Spinal cord (tissue), 10 donors: ENCODE measurements around the gene CEMP1. TPM values are rescaled to one million over a fixed set of nuclear protein-coding genes. Genes with fewer than 3 reads are reported as not detected.

Experiments used
- DNase-seq, 6 donors: peaks; one replicate each; pipeline versions ENCODE4 v3.0.0 to v3.0.0-alpha.2; 2013 to 2015; ENCODE audit warnings: low spot score in 6 of 6, low read depth in 4 of 6
- H3K27ac ChIP-seq: one replicate; pipeline ENCODE4 v1.5.1; 2013; ENCODE audit warnings: low read depth, low read length, control low read depth
- H3K27me3 ChIP-seq: one replicate; pipeline ENCODE4 v1.6.1; 2013; ENCODE audit warnings: low read length; ENCODE audit not compliant: control insufficient read depth, insufficient read depth
- H3K36me3 ChIP-seq: one replicate; pipeline ENCODE4 v1.6.1; 2013; ENCODE audit warnings: low read length; ENCODE audit not compliant: control insufficient read depth, insufficient read depth
- H3K4me1 ChIP-seq: one replicate; pipeline ENCODE4 v1.6.1; 2013; ENCODE audit warnings: low read length; ENCODE audit not compliant: control insufficient read depth, insufficient read depth
- H3K4me3 ChIP-seq: one replicate; pipeline ENCODE4 v1.5.1; 2013; ENCODE audit warnings: low read depth, low read length, control low read depth
- H3K9me3 ChIP-seq: one replicate; pipeline ENCODE4 v1.6.1; 2013; ENCODE audit warnings: low read length; ENCODE audit not compliant: control insufficient read depth, insufficient read depth
- WGBS: methylation state at CpG from one replicate; pipeline ENCODE4 v1.1.5; 2013; ENCODE audit warnings: missing lambda C conversion rate; ENCODE audit not compliant: insufficient coverage; 5-methylcytosine and 5-hydroxymethylcytosine counted together
- polyA plus RNA-seq, 2 donors: library from polyadenylated mRNA; unstranded; fragments of 120-200 nt; gene quantifications; one replicate each; pipeline ENCODE4 v1.2.1, GENCODE V29; 2013; ENCODE audit not compliant: insufficient read length in 2 of 2
- total RNA-seq, 2 donors: library from RNA; depleted of rRNA in 1 of 2; stranded (reverse); fragments of 120-200 nt in 1 of 2; fragments of >200 nt in 1 of 2; gene quantifications; one replicate each; pipeline versions ENCODE4 v1.2.3 to v1.2.4, GENCODE V29; 2013 to 2014
- donor health status: healthy.

CEMP1 gene
- total and polyA plus RNA-seq, 4 donors = 0.20 to 8.1 (median 3.5) TPM

- Histone ChIP-seq H3K4me3 (no peak overlapping the region), H3K9me3 (no peaks in the 10 kb centered on the region), H3K27me3 (no peaks in the 10 kb centered on the region), H3K36me3 (peaks cover 68% of the 10 kb centered on the region), H3K27ac (no peak overlapping the region), H3K4me1 (peaks cover 55% of the 10 kb centered on the region)
- no peak for DNase-seq
- WGBS = 75% methylated on average over 8 of the region's 8 CpGs
Observed at GRCh38 chr16:2487517-2487842, 43.7 kb downstream of the CEMP1 start.

- H3K4me1 ChIP-seq = peaks cover 60% of the 10 kb centered on the region
- H3K27me3 ChIP-seq = no peaks in the 10 kb centered on the region
- H3K36me3 ChIP-seq = peaks cover 68% of the 10 kb centered on the region
- 58% methylated on average over 29 of the region's 29 CpGs for WGBS
- H3K4me3 ChIP-seq = no peak overlapping the region
- H3K9me3 ChIP-seq = no peaks in the 10 kb centered on the region
- DNase-seq = no peak
- no peak overlapping the region for H3K27ac ChIP-seq
Observed at GRCh38 chr16:2486645-2487516, 44.3 kb downstream of the CEMP1 start.

- no peaks in the 10 kb centered on the region for H3K27me3 ChIP-seq
- no peaks in the 10 kb centered on the region for H3K9me3 ChIP-seq
- no peak overlapping the region for H3K4me3 ChIP-seq
- peaks cover 64% of the 10 kb centered on the region for H3K4me1 ChIP-seq
- H3K27ac ChIP-seq = no peak overlapping the region
- no peak for DNase-seq
- H3K36me3 ChIP-seq = peaks cover 69% of the 10 kb centered on the region
- 89% methylated on average over 28 of the region's 33 CpGs for WGBS
Observed at GRCh38 chr16:2485811-2486507, 45.2 kb downstream of the CEMP1 start.

GRCh38 chr16:2484898-2485508 lies 46.2 kb downstream of the CEMP1 start:
- no peaks in the 10 kb centered on the region for H3K27me3 ChIP-seq
- WGBS = 85% methylated on average over 7 of the region's 13 CpGs
- H3K4me1 ChIP-seq = peaks cover 56% of the 10 kb centered on the region
- H3K36me3 ChIP-seq = peaks cover 68% of the 10 kb centered on the region
- no peaks in the 10 kb centered on the region for H3K9me3 ChIP-seq
- no peak overlapping the region for H3K4me3 ChIP-seq
- DNase-seq = no peak
- H3K27ac ChIP-seq = no peak overlapping the region

- peaks cover 56% of the 10 kb centered on the region for H3K4me1 ChIP-seq
Observed at GRCh38 chr16:2483939-2484897, 47.0 kb downstream of the CEMP1 start.

GRCh38 chr16:2482708-2483534 lies 48.3 kb downstream of the CEMP1 start:
- Histone ChIP-seq H3K27me3 (no peaks in the 10 kb centered on the region), H3K36me3 (peaks cover 72% of the 10 kb centered on the region), H3K4me1 (peaks cover 58% of the 10 kb centered on the region), H3K4me3 (no peak overlapping the region), H3K9me3 (no peaks in the 10 kb centered on the region), H3K27ac (peak overlapping the region; percentile 52)
- DNase-seq = peak in 2 of 6 donors; percentile 28 to 59
- 49% methylated on average over 29 of the region's 32 CpGs for WGBS

More at GRCh38 chr16:2483939-2484897, 47.0 kb downstream of the CEMP1 start:
- no peak overlapping the region for H3K27ac ChIP-seq
- no peak overlapping the region for H3K4me3 ChIP-seq
- peaks cover 68% of the 10 kb centered on the region for H3K36me3 ChIP-seq
- H3K9me3 ChIP-seq = no peaks in the 10 kb centered on the region
- no peak for DNase-seq
- H3K27me3 ChIP-seq = no peaks in the 10 kb centered on the region
- WGBS = 84% methylated on average over 16 of the region's 16 CpGs

- H3K27ac ChIP-seq = no peak overlapping the region
- no peak for DNase-seq
- H3K4me1 ChIP-seq = peaks cover 58% of the 10 kb centered on the region
- H3K27me3 ChIP-seq = no peaks in the 10 kb centered on the region
- 78% methylated on average over 11 of the region's 13 CpGs for WGBS
- no peaks in the 10 kb centered on the region for H3K9me3 ChIP-seq
- no peak overlapping the region for H3K4me3 ChIP-seq
- H3K36me3 ChIP-seq = peaks cover 68% of the 10 kb centered on the region
Observed at GRCh38 chr16:2482249-2482648, 49.0 kb downstream of the CEMP1 start.

GRCh38 chr16:2481676-2482075 lies 49.5 kb downstream of the CEMP1 start:
- Histone ChIP-seq H3K27me3 (no peaks in the 10 kb centered on the region), H3K4me1 (peaks cover 54% of the 10 kb centered on the region), H3K36me3 (peaks cover 62% of the 10 kb centered on the region), H3K9me3 (no peaks in the 10 kb centered on the region), H3K4me3 (no peak overlapping the region), H3K27ac (no peak overlapping the region)
- 62% methylated on average over 7 of the region's 7 CpGs for WGBS
- no peak for DNase-seq
